Activated T-helper 1 cell treated with anti-CD3 and anti-CD28 coated beads, Interleukin-2, amount 50 U/mL, for 16 hours (primary cell): ENCODE data around the gene AZU1.
"Not testable (repeated sequence)": the region's sequence is repeated elsewhere in the genome, so short reads cannot be mapped to it uniquely, and the experiment has no call there.

Experiments used
- DNase-seq, 2 donors: peaks; one replicate each; pipeline ENCODE4 v3.0.0-alpha.2; 2020; ENCODE audit warnings: low read depth in 1 of 2, low spot score in 1 of 2

Gene AZU1

DNA sequence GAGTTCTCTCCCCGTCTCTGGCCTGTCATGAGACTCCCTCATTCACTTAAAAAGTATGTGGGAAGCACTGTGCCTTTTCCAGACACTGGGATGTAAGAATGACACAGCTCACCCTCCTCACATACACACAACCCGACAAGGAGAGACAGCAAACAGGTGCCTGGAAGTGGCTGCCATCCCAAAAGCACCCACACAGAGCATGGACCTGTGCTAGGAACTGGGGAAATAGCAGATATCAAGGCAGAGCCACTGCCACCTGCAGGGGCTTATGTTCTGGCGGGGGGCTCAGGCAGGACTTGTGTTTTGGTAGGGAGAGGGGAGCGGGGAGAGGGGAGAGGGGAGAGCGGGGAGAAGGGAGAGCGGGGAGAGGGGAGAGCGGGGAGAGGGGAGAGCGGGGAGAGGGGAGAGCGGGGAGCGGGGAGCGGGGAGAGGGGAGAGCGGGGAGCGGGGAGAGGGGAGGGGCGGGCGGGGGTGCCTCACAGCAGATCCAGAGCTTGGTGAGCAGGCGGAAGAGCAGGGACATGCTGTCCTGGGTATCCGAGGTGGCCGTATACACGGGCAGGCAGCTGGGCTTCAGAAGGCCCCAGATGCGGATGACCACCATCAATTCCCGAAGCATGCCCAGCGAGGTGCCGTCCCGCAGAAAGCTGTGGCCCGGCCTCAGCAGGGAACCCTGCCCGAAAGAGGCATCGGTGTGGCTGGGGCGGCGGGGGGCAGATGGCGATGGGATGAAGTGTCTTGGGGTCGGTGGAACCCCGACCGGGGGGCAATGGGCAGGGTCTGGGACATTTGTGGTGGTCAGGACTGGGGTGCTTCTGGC, 44.0 kb downstream of the AZU1 start:
- DNase-seq, result no peak

- peak; percentile 44 to 66 for DNase-seq
Measured at GRCh38 chr19:872266-872951, 44.8 kb downstream of the AZU1 start.

GRCh38 chr19:873084-873483, 45.4 kb downstream of the AZU1 start:
- peak; percentile 45 to 67 for DNase-seq

GRCh38 chr19:873561-874041, 46.0 kb downstream of the AZU1 start:
- DNase-seq, result no peak

DNA sequence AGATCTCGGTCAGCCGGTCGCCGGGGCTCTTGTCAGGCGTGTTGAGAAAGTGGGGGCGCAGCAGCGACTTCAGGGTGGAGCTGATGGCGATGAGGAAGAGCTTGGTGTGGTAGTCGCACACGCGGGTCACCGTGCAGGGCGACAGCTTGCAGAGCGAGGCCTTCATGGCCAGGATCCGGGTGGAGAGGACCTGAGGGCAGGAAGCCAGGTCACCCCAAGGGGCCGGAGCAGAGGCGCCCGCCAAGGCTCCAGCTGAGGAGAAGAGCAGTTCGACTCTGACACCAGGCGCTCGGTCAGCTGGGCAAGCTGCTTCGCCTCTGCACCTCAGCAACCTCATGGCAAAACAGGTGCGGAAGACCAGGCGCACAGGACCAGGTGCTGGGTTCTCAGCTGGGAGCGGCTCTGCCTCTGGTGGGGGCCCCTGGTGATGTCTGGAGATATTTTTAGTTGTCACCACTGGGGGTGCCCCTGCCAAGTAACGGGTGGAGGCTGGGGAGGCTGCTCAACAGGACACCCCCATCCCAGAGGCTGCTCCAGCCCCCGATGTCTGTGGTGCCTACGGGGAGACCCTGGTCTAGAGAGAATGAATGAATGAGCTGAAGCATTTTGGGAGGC, 47.7 kb downstream of the AZU1 start:
- DNase-seq, result no peak

DNA sequence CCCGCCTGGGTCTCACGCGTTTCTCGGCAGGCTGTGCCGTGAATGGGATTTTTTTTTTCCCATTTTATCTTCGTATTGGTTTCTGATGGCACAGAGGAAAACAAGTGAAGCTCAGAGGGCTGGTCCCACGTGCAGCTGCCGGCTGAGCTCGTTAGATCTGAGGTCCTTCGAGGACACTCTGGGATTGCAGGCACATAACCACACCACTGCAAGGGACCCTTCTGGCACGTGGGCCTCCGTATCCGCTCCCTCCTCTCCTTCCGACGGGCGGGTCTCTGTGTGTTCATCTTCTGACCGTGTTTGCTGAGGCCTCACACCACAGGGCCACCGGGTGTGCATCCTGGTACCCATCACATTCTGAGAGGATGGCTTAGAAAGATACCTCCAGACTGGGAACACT, 48.5 kb downstream of the AZU1 start:
- DNase-seq, result no peak

GRCh38 chr19:876780-877314, 49.2 kb downstream of the AZU1 start:
- no peak for DNase-seq

DNA sequence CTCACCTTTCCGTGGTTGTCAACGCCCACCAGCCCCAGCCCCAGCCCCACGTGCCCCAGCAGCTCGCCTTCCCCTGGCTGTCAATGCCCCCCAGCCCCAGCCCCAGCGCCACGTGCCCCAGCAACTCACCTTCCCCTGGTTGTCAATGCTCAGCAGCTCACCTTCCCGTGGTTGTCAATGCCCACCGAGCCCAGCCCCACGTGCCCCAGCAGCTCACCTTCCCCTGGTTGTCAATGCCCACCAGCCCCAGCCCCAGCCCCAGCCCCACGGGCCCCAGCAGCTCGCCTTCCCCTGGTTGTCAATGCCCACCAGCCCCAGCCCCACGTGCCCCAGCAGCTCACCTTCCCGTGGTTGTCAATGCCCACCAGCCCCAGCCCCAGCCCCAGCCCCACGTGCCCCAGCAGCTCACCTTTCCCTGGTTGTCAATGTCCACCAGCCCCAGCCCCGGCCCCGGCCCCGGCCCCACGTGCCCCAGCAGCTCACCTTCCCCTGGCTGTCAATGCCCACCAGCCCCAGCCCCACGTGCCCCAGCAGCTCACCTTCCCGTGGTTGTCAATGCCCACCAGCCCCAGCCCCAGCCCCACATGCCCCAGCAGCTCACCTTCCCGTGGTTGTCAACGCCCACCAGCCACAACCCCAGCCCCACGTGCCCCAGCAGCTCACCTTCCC, 50.5 kb downstream of the AZU1 start:
- not testable (repeated sequence) for DNase-seq

DNA sequence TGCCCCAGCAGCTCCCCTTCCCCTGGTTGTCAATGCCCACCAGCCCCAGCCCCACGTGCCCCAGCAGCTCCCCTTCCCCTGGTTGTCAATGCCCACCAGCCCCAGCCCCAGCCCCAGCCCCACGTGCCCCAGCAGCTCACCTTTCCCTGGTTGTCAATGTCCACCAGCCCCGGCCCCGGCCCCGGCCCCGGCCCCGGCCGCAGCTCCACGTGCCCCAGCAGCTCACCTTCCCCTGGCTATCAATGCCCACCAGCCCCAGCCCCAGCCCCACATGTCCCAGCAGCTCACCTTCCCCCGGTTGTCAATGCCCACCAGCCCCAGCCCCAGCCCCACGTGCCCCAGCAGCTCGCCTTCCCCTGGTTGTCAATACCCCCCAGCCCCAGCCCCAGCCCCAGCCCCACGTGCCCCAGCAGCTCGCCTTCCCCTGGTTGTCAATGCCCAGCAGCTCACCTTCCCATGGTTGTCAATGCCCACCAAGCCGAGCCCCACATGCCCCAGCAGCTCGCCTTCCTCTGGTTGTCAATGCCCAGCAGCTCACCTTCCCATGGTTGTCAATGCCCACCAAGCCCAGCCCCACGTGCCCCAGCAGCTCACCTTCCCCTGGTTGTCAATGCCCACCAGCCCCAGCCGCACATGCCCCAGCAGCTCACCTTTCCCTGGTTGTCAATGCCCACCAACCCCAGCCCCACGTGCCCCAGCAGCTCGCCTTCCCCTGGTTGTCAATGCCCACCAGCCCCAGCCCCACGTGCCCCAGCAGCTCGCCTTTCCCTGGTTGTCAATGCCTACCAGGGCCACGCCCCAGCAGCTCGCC, 51.3 kb downstream of the AZU1 start:
- DNase-seq, result not testable (repeated sequence)

- DNase-seq, result no peak
Measured at GRCh38 chr19:879711-880438, 52.2 kb downstream of the AZU1 start.
